Upper lobe of right lung (tissue), 1 donor: Measurements from ENCODE around the gene CDS1. TPM values are rescaled to one million over a fixed set of nuclear protein-coding genes. Genes with fewer than 3 reads are reported as not detected.

Experiments used
- ATAC-seq: fragments of 200-7000 bp; cut with Tn5 transposase; one replicate; pipeline ENCODE4 v1.9.1; 2020; ENCODE audit warnings: mild to moderate bottlenecking, moderate library complexity
- DNase-seq: peaks from one replicate; pipeline ENCODE4 v3.0.0-alpha.2; 2020
- H3K27ac ChIP-seq: fragments of 200-600 bp; one replicate; pipeline ENCODE4 v1.8.0; 2022
- H3K27me3 ChIP-seq: fragments of 200-600 bp; one replicate; pipeline ENCODE4 v1.8.0; 2022; ENCODE audit warnings: mild to moderate bottlenecking
- H3K36me3 ChIP-seq: fragments of 200-600 bp; one replicate; pipeline ENCODE4 v1.8.0; 2022
- H3K4me1 ChIP-seq: fragments of 200-600 bp; one replicate; pipeline ENCODE4 v1.8.0; 2022
- H3K4me3 ChIP-seq: fragments of 200-600 bp; one replicate; pipeline ENCODE4 v1.8.0; 2022; ENCODE audit warnings: mild to moderate bottlenecking
- H3K9me3 ChIP-seq: fragments of 200-600 bp; one replicate; pipeline ENCODE4 v1.8.0; 2022
- intact Hi-C: fragments of 100-400 bp; cut with DNase I; formaldehyde crosslinking; loops from one replicate; pipeline ENCODE4 v1.11.0; 2022
- total RNA-seq: library from RNA; stranded (reverse); fragmentation: NEBNext Ultra II Directional; extraction: Animal tissue kit (Norgen Biotek cat#: 25700); gene quantifications from one replicate; pipeline ENCODE4 v1.2.1, GENCODE V29; 2021
- TF ChIP-seq, protein P1 (sequence below): fragments of 200-600 bp; IDR thresholded peaks from one replicate; pipeline ENCODE4 v1.8.0; 2022; ENCODE audit warnings: antibody characterized with exemption
- donor health status: DM: no; HTN: yes; CAD: no; lungs with severe emphysema.

CDS1 gene
- total RNA-seq, 1 donor from 2014 or later, result 25.1 TPM

DNA sequence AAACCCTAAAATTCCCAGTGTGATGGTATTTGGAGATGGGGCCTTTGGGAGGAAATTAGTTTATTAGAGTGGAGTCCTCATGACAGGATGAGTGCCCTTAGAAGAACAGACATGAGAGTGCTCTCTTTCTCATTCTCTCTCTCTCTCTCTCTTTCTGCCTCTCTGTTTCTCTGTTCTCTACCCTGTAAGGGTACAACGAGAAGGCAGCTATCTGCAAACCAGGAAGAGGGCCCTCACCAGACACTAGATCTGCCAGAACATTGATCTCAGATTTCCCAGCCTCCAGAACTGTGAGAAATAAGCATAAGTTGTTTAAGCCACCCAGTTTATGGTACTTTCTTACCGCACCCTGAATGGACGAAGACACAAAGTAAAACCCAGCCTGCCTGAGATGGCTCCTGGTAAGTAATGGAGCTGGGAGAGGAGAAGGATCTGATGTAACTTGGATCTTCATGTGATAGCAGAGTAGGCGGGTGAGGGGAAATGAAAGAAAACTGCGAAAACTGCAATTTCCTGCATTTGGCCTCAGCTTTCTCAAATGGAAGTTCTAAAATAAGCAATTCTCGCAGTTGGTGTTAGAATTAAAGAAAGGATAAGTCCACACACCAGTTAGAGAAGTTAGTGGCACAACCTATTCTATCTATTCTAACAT lies 8.7 kb upstream of the CDS1 start:
- Histone ChIP-seq H3K4me1 (no peaks in the 10 kb centered on the region), H3K9me3 (no peaks in the 10 kb centered on the region), H3K27me3 (no peaks in the 10 kb centered on the region), H3K27ac (peak overlapping the region; percentile 55), H3K36me3 (no peaks in the 10 kb centered on the region), H3K4me3 (no peak overlapping the region)
- ATAC-seq (peak; percentile 76), DNase-seq (no peak)
- intact Hi-C loops, result no loop called here
- TF ChIP-seq, protein P1, sequence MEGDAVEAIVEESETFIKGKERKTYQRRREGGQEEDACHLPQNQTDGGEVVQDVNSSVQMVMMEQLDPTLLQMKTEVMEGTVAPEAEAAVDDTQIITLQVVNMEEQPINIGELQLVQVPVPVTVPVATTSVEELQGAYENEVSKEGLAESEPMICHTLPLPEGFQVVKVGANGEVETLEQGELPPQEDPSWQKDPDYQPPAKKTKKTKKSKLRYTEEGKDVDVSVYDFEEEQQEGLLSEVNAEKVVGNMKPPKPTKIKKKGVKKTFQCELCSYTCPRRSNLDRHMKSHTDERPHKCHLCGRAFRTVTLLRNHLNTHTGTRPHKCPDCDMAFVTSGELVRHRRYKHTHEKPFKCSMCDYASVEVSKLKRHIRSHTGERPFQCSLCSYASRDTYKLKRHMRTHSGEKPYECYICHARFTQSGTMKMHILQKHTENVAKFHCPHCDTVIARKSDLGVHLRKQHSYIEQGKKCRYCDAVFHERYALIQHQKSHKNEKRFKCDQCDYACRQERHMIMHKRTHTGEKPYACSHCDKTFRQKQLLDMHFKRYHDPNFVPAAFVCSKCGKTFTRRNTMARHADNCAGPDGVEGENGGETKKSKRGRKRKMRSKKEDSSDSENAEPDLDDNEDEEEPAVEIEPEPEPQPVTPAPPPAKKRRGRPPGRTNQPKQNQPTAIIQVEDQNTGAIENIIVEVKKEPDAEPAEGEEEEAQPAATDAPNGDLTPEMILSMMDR, result no peak

- no peak for ATAC-seq
- Histone ChIP-seq H3K27me3 (no peaks in the 10 kb centered on the region), H3K27ac (no peak overlapping the region), H3K36me3 (no peaks in the 10 kb centered on the region), H3K4me1 (peaks cover 4% of the 10 kb centered on the region), H3K4me3 (no peak overlapping the region), H3K9me3 (no peaks in the 10 kb centered on the region)
- TF ChIP-seq, protein P1, result peak; percentile 51
- intact Hi-C loops, result no loop called here
- DNase-seq, result no peak
Observed at GRCh38 chr4:84578540-84579402, 4.2 kb upstream of the CDS1 start.

GRCh38 chr4:84579403-84579776 lies 3.5 kb upstream of the CDS1 start:
- Histone ChIP-seq H3K4me1 (peaks cover 4% of the 10 kb centered on the region), H3K9me3 (no peaks in the 10 kb centered on the region), H3K4me3 (no peak overlapping the region), H3K36me3 (no peaks in the 10 kb centered on the region), H3K27ac (no peak overlapping the region), H3K27me3 (no peaks in the 10 kb centered on the region)
- TF ChIP-seq, protein P1, result no peak
- DNase-seq, result no peak
- intact Hi-C loops, result no loop called here
- no peak for ATAC-seq

DNA sequence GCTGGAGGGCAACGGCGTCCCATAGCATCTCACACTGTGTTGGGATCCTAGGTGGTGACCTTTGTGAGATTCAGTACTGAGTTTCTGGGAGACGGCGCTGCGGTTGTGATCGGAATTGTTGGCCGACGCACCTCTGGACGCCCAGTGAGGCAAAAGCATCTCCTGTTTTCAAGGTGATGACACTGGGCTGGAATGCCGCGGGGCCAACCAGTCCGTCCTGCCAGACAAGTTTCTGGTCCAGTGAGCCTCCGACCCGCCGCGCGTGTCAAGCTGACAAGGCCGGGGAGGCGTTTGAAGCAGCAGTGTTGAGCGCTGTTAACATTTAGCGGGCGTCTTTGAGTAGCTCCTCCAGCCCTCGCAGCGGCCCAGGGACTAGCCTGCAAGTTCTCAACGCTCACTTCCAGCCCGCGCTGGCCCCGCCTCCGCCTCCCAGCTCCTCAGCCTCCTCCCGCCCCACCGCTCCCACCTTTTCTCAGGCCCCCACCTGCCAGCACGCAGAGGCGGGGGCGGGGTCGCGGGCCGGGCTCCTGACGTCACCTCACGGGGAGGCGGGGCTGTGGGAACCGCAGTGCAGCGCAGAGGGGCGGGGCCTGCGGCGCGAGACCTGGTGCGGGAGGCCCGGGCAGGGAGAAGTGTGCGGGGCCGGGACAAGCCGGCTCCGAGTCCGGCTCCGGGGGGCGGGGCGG lies 482 bp upstream of the CDS1 start:
- TF ChIP-seq, protein P1, result no peak
- peak overlapping the region; percentile 61 for H3K4me3 ChIP-seq
- DNase-seq (peak; percentile 98), ATAC-seq (peak; percentile 93)
- peaks cover 4% of the 10 kb centered on the region for H3K4me1 ChIP-seq
- no peaks in the 10 kb centered on the region for H3K9me3 ChIP-seq
- no peaks in the 10 kb centered on the region for H3K27me3 ChIP-seq
- peak overlapping the region; percentile 85 for H3K27ac ChIP-seq
- H3K36me3 ChIP-seq, result no peaks in the 10 kb centered on the region
- intact Hi-C loops, result no loop called here

DNA sequence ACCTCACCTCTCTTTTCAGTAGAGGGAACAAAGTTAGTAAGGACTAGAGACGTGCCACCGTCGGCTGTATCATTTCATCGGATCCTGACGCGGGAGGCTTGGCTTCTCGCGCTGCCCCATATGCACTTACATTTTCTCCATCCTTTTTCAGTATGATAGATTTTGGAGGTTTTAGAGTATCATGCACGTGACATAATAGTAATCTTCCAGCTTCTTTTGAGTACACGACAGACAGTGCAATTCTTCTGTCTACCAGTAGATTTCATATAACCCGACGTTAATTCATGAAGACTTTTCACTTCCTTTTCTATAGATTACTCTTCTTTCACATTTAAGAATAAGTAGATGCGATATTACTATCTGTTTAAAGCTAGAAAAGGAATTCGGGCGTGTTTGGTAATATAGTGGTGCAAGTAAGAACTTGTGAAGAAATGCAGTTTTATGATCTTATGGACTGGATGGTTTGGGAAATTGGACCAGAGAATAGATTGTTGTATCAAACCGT lies 1.0 kb downstream of the CDS1 start:
- ATAC-seq (no peak), DNase-seq (no peak)
- H3K9me3 ChIP-seq, result no peaks in the 10 kb centered on the region
- TF ChIP-seq, protein P1, result no peak
- intact Hi-C loops, result no loop called here
- H3K27ac ChIP-seq, result peak overlapping the region; percentile 85
- H3K4me3 ChIP-seq, result peak overlapping the region; percentile 61
- H3K27me3 ChIP-seq, result no peaks in the 10 kb centered on the region
- peaks cover 4% of the 10 kb centered on the region for H3K4me1 ChIP-seq
- no peaks in the 10 kb centered on the region for H3K36me3 ChIP-seq
